ENCODE measurements around the gene TANC2. TPM values are rescaled to one million over a fixed set of nuclear protein-coding genes. Genes with fewer than 3 reads are reported as not detected.

TANC2 gene
- total and polyA plus RNA-seq, 5 donors from 2014 or later = 0.96 to 20.0 (median 1.3) TPM

GRCh38 chr17:63002625-63003024 is 36.6 kb downstream of the TANC2 start:
- H3K27ac ChIP-seq (ENCODE audit: insufficient read depth, low read length, poor library complexity, severe bottlenecking) = no peak overlapping the region
- H3K9me3 ChIP-seq (ENCODE audit: control insufficient read depth in 2 of 2, low read length in 2 of 2) = peaks cover 0 to 2% of the 10 kb centered on the region in 2 experiments
- H3K4me3 Mint-ChIP-seq = no peak overlapping the region
- no peaks in the 10 kb centered on the region for H3K4me1 ChIP-seq (ENCODE audit: control insufficient read depth, insufficient read depth, low read length, poor library complexity, severe bottlenecking)
- H3K9me3 Mint-ChIP-seq = peaks cover 0 to 7% (median 0%) of the 10 kb centered on the region in 7 donors
- no peaks in the 10 kb centered on the region for H3K36me3 Mint-ChIP-seq
- DNase-seq (no peak), ATAC-seq (ENCODE audit: low read depth in 2 of 2) (no peak)
- no peaks in the 10 kb centered on the region for H3K36me3 ChIP-seq (ENCODE audit: control insufficient read depth, insufficient read depth, low read length)
- peaks cover 0 to 13% (median 3%) of the 10 kb centered on the region in 4 donors for H3K4me1 Mint-ChIP-seq
- no peak overlapping the region for H3K27ac Mint-ChIP-seq
- no peak overlapping the region for H3K4me3 ChIP-seq (ENCODE audit: low read depth, low read length)
- H3K27me3 Mint-ChIP-seq = no peaks in the 10 kb centered on the region
- H3K27me3 ChIP-seq (ENCODE audit: control insufficient read depth, insufficient read depth, low read length) = no peaks in the 10 kb centered on the region

- Mint-ChIP-seq H3K4me1 (peaks cover 0 to 2% (median 0%) of the 10 kb centered on the region in 4 donors), H3K4me3 (no peak overlapping the region), H3K27ac (no peak overlapping the region), H3K27me3 (no peaks in the 10 kb centered on the region), H3K36me3 (peaks cover 14% of the 10 kb centered on the region), H3K9me3 (peaks cover 0 to 3% (median 2%) of the 10 kb centered on the region in 7 donors)
- Histone ChIP-seq H3K4me3 (ENCODE audit: low read depth, low read length) (no peak overlapping the region), H3K27me3 (ENCODE audit: control insufficient read depth, insufficient read depth, low read length) (no peaks in the 10 kb centered on the region), H3K36me3 (ENCODE audit: control insufficient read depth, insufficient read depth, low read length) (no peaks in the 10 kb centered on the region), H3K27ac (ENCODE audit: insufficient read depth, low read length, poor library complexity, severe bottlenecking) (no peak overlapping the region), H3K4me1 (ENCODE audit: control insufficient read depth, insufficient read depth, low read length, poor library complexity, severe bottlenecking) (no peaks in the 10 kb centered on the region), H3K9me3 (ENCODE audit: control insufficient read depth in 2 of 2, low read length in 2 of 2) (no peaks in the 10 kb centered on the region)
- ATAC-seq (ENCODE audit: low read depth in 2 of 2) = no peak
- DNase-seq = no peak
Measured at GRCh38 chr17:63015824-63016223, 49.8 kb downstream of the TANC2 start.

Other genes with a start within 250 kb of the TANC2 start
- not detected for gene MARCHF10, start 157.9 kb upstream of the TANC2 start, total RNA-seq
- gene MARCHF10, start 157.9 kb upstream of the TANC2 start, polyA plus RNA-seq = under 1 TPM in 3 of 4 donors, not detected in 1; 0.12 to 0.48 (median 0.18) TPM